MCF 10A (cell line): ENCODE results near the gene WDFY3. TPM values are rescaled to one million over a fixed set of nuclear protein-coding genes. Genes with fewer than 3 reads are reported as not detected.

Source experiments
- BruUV-seq: library from RNA; stranded (reverse); fragments of 400-500 nt; replicated peaks from 2 replicates; lab custom pipeline; 2021; lab: Mats Ljungman, UMichigan
- CTCF ChIA-PET: fragments of 300-600 bp; sonication (Branson Sonifier 250); formaldehyde crosslinking; extraction: SDS; loops from one replicate; lab custom pipeline; 2021; ENCODE audit warnings: antibody characterized with exemption, inconsistent platforms; lab: Yijun Ruan, JAX
- POLR2A ChIA-PET: fragments of 300-600, 350-650 bp; sonication (Branson Sonifier 250); formaldehyde crosslinking; extraction: SDS; loops from one replicate; lab custom pipeline; 2020; ENCODE audit warnings: antibody characterized with exemption, inconsistent platforms; lab: Yijun Ruan, JAX
- DNase-seq: peaks from one replicate; pipeline ENCODE4 v3.0.0-alpha.2; 2018; ENCODE audit not compliant: unreplicated experiment
- H3K27ac Mint-ChIP-seq: one replicate; pipeline ENCODE4 v1.8.0; 2022; ENCODE audit warnings: mild to moderate bottlenecking, low read depth, mixed read lengths; ENCODE audit not compliant: unreplicated experiment
- H3K27me3 Mint-ChIP-seq: one replicate; pipeline ENCODE4 v1.8.0; 2022; ENCODE audit warnings: mixed read lengths; ENCODE audit not compliant: insufficient read depth, unreplicated experiment
- H3K36me3 Mint-ChIP-seq: one replicate; pipeline ENCODE4 v1.8.0; 2022; ENCODE audit warnings: mild to moderate bottlenecking, moderate library complexity, mixed read lengths; ENCODE audit not compliant: insufficient read depth, unreplicated experiment
- H3K4me1 Mint-ChIP-seq: one replicate; pipeline ENCODE4 v1.8.0; 2022; ENCODE audit warnings: mixed read lengths; ENCODE audit not compliant: insufficient read depth, unreplicated experiment
- H3K4me3 Mint-ChIP-seq: one replicate; pipeline ENCODE4 v1.8.0; 2022; ENCODE audit warnings: mild to moderate bottlenecking, moderate library complexity, mixed read lengths; ENCODE audit not compliant: unreplicated experiment
- H3K9me3 Mint-ChIP-seq: one replicate; pipeline ENCODE4 v1.8.0; 2022; ENCODE audit warnings: mixed read lengths; ENCODE audit not compliant: unreplicated experiment
- intact Hi-C: fragments of 100-400 bp; cut with micrococcal nuclease; formaldehyde crosslinking; loops from 2 replicates; pipeline ENCODE4 v1.14.1; 2022
- total RNA-seq: library from RNA; stranded (reverse); gene quantifications from 2 replicates; pipeline ENCODE4 v1.2.3, GENCODE V29; 2022
- TF ChIP-seq, protein P1 (sequence below): fragments of 200-600 bp; IDR thresholded peaks from one replicate; pipeline ENCODE4 v1.8.0; 2022; ENCODE audit warnings: antibody characterized with exemption, mild to moderate bottlenecking; ENCODE audit not compliant: unreplicated experiment

Gene WDFY3
- total RNA-seq, 1 experiment from 2014 or later = 90.7 TPM

GRCh38 chr4:84878546-84878945, 87.9 kb downstream of the WDFY3 start:
- no peaks in the 10 kb centered on the region for H3K27me3 Mint-ChIP-seq
- TF ChIP-seq, protein P1, sequence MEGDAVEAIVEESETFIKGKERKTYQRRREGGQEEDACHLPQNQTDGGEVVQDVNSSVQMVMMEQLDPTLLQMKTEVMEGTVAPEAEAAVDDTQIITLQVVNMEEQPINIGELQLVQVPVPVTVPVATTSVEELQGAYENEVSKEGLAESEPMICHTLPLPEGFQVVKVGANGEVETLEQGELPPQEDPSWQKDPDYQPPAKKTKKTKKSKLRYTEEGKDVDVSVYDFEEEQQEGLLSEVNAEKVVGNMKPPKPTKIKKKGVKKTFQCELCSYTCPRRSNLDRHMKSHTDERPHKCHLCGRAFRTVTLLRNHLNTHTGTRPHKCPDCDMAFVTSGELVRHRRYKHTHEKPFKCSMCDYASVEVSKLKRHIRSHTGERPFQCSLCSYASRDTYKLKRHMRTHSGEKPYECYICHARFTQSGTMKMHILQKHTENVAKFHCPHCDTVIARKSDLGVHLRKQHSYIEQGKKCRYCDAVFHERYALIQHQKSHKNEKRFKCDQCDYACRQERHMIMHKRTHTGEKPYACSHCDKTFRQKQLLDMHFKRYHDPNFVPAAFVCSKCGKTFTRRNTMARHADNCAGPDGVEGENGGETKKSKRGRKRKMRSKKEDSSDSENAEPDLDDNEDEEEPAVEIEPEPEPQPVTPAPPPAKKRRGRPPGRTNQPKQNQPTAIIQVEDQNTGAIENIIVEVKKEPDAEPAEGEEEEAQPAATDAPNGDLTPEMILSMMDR = no peak
- no peak overlapping the region for H3K27ac Mint-ChIP-seq
- H3K4me1 Mint-ChIP-seq = peaks cover 32% of the 10 kb centered on the region
- peaks cover 26% of the 10 kb centered on the region for H3K36me3 Mint-ChIP-seq
- POLR2A ChIA-PET = interaction anchor here (0.7 to 1.0 kb wide), 3 partner anchors 9 to 980 kb away, joined by 3 to 6 read pairs (median 4); partner anchors contain the start of gene WDFY3
- no peak overlapping the region for H3K4me3 Mint-ChIP-seq
- CTCF ChIA-PET = interaction anchor here (1.5 kb wide), 1 partner anchor 10 kb away, joined by 3 read pairs; no protein-coding TSS in a partner anchor
- H3K9me3 Mint-ChIP-seq = no peaks in the 10 kb centered on the region
- no TSS peak for BruUV-seq
- DNase-seq = no peak
- intact Hi-C loops = loop anchor here (5.0 kb wide), 1 partner anchor 89 kb away; the partner anchor contains the start of gene WDFY3

DNA sequence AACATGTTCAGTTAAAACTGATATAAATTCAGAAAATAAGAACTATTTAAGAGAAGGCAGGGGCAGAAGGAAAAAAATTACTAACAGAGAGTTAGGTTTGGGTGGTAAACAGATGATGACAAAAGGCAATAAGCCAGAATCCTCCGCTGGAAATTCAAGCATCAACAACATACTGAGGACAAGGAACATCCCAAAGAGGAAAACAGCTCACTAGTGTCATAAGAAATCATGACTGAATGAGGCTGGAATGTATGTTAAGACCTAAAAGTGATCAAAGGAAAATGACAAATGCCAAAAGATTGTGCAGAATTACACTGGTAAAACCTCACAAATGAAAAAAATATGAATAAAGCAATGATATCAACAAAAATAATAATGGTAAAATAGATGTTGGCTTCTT, 88.4 kb downstream of the WDFY3 start:
- ChIA-PET POLR2A (interaction anchor here (0.7 to 1.4 kb wide), 3 partner anchors 9 to 89 kb away, joined by 3 to 6 read pairs (median 4); partner anchors contain the start of gene WDFY3), CTCF (no interaction called here)
- TF ChIP-seq, protein P1 = no peak
- peak; percentile 42 for DNase-seq
- Mint-ChIP-seq H3K27ac (peak overlapping the region; percentile 75), H3K27me3 (no peaks in the 10 kb centered on the region), H3K4me3 (no peak overlapping the region), H3K4me1 (peaks cover 32% of the 10 kb centered on the region), H3K36me3 (peaks cover 27% of the 10 kb centered on the region), H3K9me3 (no peaks in the 10 kb centered on the region)
- BruUV-seq = no TSS peak
- intact Hi-C loops = loop anchor here (5.0 kb wide), 1 partner anchor 89 kb away; the partner anchor contains the start of gene WDFY3

- BruUV-seq = no TSS peak
- POLR2A ChIA-PET = interaction anchor here (0.7 to 1.4 kb wide), 5 partner anchors 8 to 1296 kb away, joined by 3 to 4 read pairs (median 3); no protein-coding TSS in a partner anchor
- no peaks in the 10 kb centered on the region for H3K27me3 Mint-ChIP-seq
- intact Hi-C loops = loop anchor here (5.0 kb wide), 1 partner anchor 90 kb away; the partner anchor contains the start of gene WDFY3
- H3K4me3 Mint-ChIP-seq = no peak overlapping the region
- H3K9me3 Mint-ChIP-seq = no peaks in the 10 kb centered on the region
- H3K36me3 Mint-ChIP-seq = peaks cover 27% of the 10 kb centered on the region
- peaks cover 32% of the 10 kb centered on the region for H3K4me1 Mint-ChIP-seq
- DNase-seq = peak; percentile 8
- CTCF ChIA-PET = no interaction called here
- TF ChIP-seq, protein P1 = no peak
- peak overlapping the region; percentile 75 for H3K27ac Mint-ChIP-seq
These were observed 89.2 kb downstream of the WDFY3 start for GRCh38 chr4:84877051-84877833.
